Neuronal stem cell (in vitro differentiated cells): Measurements from ENCODE around the gene PFN3.

Experiments used
- DNase-seq: peaks from one replicate; pipeline ENCODE4 v3.0.0-alpha.2; 2013; ENCODE audit warnings: low spot score
- H2AFZ ChIP-seq: one replicate; pipeline ENCODE4 v1.6.1; 2013; ENCODE audit warnings: mild to moderate bottlenecking, low read length, inconsistent platforms
- H2AK5ac ChIP-seq: 2 replicates; pipeline ENCODE4 v1.6.1; 2013; ENCODE audit warnings: low read depth, mild to moderate bottlenecking, inconsistent platforms, low read length, moderate library complexity, mixed read lengths
- H2BK120ac ChIP-seq: 2 replicates; pipeline ENCODE4 v1.6.1; 2013; ENCODE audit warnings: low read depth, mild to moderate bottlenecking, inconsistent platforms, low read length, moderate library complexity, mixed read lengths
- H2BK12ac ChIP-seq: one replicate; pipeline ENCODE4 v1.6.1; 2013; ENCODE audit warnings: low read length, inconsistent platforms
- H2BK15ac ChIP-seq: 2 replicates; pipeline ENCODE4 v1.6.1; 2013; ENCODE audit warnings: mild to moderate bottlenecking, low read length, inconsistent platforms, mixed read lengths
- H2BK5ac ChIP-seq: one replicate; pipeline ENCODE4 v1.6.1; 2013; ENCODE audit warnings: inconsistent platforms, mild to moderate bottlenecking, low read length, moderate library complexity
- H3K14ac ChIP-seq: one replicate; pipeline ENCODE4 v1.6.1; 2013; ENCODE audit warnings: low read length, inconsistent platforms
- H3K18ac ChIP-seq: 2 replicates; pipeline ENCODE4 v1.6.1; 2013; ENCODE audit warnings: low read length, inconsistent platforms
- H3K23ac ChIP-seq: 2 replicates; pipeline ENCODE4 v1.6.1; 2013; ENCODE audit warnings: low read depth, mild to moderate bottlenecking, mixed read lengths, low read length, inconsistent platforms; ENCODE audit not compliant: poor library complexity
- H3K27ac ChIP-seq: replicated peaks from 3 replicates; pipeline ENCODE4 v1.5.1; 2013; ENCODE audit warnings: low read length, inconsistent platforms
- H3K27me3 ChIP-seq, 3 experiments: 2 replicates each; pipeline ENCODE4 v1.6.1; 2013; ENCODE audit warnings: low read length in 3 of 3, mild to moderate bottlenecking in 2 of 3, inconsistent platforms in 1 of 3, low read depth in 1 of 3, mixed read lengths in 1 of 3, moderate library complexity in 1 of 3; ENCODE audit not compliant: control insufficient read depth in 3 of 3, insufficient read depth in 3 of 3
- H3K36me3 ChIP-seq, 2 donors: replicated peaks in 1 of 2; 2 replicates each; pipeline ENCODE4 v1.6.1; 2013; ENCODE audit warnings: low read length in 2 of 2; ENCODE audit not compliant: control insufficient read depth in 2 of 2, insufficient read depth in 2 of 2
- H3K4ac ChIP-seq: 2 replicates; pipeline ENCODE4 v1.6.1; 2013; ENCODE audit warnings: inconsistent platforms, mild to moderate bottlenecking, low read length, moderate library complexity
- H3K4me1 ChIP-seq, 2 donors: 1 replicate in 1 of 2; 2 replicates in 1 of 2; pipeline ENCODE4 v1.6.1; 2013; ENCODE audit warnings: low read length in 2 of 2, low read depth in 1 of 2; ENCODE audit not compliant: control insufficient read depth in 2 of 2, insufficient read depth in 1 of 2
- H3K4me2 ChIP-seq: one replicate; pipeline ENCODE4 v1.6.1; 2013; ENCODE audit warnings: mild to moderate bottlenecking, low read length, inconsistent platforms; ENCODE audit not compliant: insufficient read depth, poor library complexity, severe bottlenecking
- H3K4me3 ChIP-seq, 2 donors: 2 replicates each; pipeline ENCODE4 v1.5.1; 2013; ENCODE audit warnings: low read length in 2 of 2, mild to moderate bottlenecking in 2 of 2, inconsistent platforms in 1 of 2, moderate library complexity in 1 of 2
- H3K79me1 ChIP-seq: one replicate; pipeline ENCODE4 v1.6.1; 2013; ENCODE audit warnings: low read depth, mild to moderate bottlenecking, inconsistent platforms, low read length, moderate library complexity
- H3K9ac ChIP-seq: one replicate; pipeline ENCODE4 v1.6.1; 2013; ENCODE audit warnings: mild to moderate bottlenecking, low read depth, low read length, inconsistent platforms; ENCODE audit not compliant: poor library complexity
- H3K9me3 ChIP-seq, 2 donors: replicated peaks in 1 of 2; 2 replicates each; pipeline versions ENCODE3 to v1.6.1; 2013; ENCODE audit warnings: low read length in 2 of 2, mild to moderate bottlenecking in 2 of 2, inconsistent platforms in 1 of 2, low read depth in 1 of 2, mixed read lengths in 1 of 2, moderate library complexity in 1 of 2; ENCODE audit not compliant: control insufficient read depth in 2 of 2, insufficient read depth in 1 of 2
- H4K8ac ChIP-seq: one replicate; pipeline ENCODE4 v1.6.1; 2013; ENCODE audit warnings: low read depth, mild to moderate bottlenecking, inconsistent platforms, low read length, moderate library complexity
- H4K91ac ChIP-seq: one replicate; pipeline ENCODE4 v1.6.1; 2013; ENCODE audit warnings: low read length, low read depth, mild to moderate bottlenecking, inconsistent platforms; ENCODE audit not compliant: poor library complexity
- WGBS, 2 donors: extraction: QIAGEN DNeasy Blood & Tissue Kit; methylation state at CpG; one replicate each; pipeline ENCODE4 v1.1.7; 2013; ENCODE audit warnings: missing lambda C conversion rate in 2 of 2, mixed read lengths in 1 of 2; ENCODE audit not compliant: insufficient read length in 2 of 2, insufficient replicate concordance in 1 of 2; ENCODE audit errors: extremely low coverage in 2 of 2; 5-methylcytosine and 5-hydroxymethylcytosine counted together

The PFN3 gene

DNA sequence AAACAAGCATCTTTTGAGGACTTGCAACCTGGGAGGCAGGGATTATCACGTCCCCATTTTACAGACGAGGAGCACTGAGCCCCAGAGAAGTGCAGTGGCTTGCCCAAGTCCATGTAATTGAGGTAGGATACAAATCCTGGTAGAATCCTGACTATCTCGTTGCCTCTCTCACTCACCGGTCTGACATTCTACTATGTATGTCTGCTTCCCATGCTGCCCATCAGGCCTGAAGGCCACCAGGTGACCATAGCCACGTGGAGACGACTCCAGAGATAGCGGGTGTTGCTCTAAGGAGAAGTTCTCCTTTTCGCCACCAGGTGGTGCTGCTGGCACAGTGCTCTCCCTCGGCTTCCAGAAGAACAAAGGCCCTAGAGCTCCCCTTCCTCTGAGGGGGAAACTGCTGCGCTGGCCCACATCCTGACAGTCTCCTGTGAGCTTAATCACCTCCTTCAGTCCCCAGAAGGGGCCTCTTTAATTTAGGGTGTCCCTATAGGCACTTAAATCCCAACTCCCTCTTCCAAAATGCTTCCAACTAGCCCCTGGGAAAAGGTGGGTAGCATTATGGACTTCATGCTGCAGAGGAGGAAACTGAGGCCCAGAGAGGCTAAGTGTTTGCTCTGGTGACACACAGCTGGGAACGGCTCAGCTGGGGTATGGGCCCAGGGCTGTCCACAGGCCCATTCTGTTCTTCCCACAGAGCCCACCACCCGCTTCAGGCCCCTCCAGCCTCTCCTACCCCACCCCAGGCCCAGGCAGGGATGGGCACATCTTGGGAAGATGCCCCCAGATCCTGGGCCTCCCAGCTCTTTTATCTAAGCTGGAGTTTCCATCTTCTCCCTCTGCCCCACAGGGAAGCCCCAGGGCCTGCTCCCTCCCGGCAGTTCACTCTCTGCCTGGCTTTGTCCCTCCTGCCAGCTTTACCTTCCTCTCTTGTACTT is 9.8 kb downstream of the PFN3 start:
- peak; percentile 87 for DNase-seq
- H2AK5ac ChIP-seq = peak overlapping the region; percentile 99
- no CpG with 5 or more reads among the region's 13 CpGs for WGBS, 2 donors

DNA sequence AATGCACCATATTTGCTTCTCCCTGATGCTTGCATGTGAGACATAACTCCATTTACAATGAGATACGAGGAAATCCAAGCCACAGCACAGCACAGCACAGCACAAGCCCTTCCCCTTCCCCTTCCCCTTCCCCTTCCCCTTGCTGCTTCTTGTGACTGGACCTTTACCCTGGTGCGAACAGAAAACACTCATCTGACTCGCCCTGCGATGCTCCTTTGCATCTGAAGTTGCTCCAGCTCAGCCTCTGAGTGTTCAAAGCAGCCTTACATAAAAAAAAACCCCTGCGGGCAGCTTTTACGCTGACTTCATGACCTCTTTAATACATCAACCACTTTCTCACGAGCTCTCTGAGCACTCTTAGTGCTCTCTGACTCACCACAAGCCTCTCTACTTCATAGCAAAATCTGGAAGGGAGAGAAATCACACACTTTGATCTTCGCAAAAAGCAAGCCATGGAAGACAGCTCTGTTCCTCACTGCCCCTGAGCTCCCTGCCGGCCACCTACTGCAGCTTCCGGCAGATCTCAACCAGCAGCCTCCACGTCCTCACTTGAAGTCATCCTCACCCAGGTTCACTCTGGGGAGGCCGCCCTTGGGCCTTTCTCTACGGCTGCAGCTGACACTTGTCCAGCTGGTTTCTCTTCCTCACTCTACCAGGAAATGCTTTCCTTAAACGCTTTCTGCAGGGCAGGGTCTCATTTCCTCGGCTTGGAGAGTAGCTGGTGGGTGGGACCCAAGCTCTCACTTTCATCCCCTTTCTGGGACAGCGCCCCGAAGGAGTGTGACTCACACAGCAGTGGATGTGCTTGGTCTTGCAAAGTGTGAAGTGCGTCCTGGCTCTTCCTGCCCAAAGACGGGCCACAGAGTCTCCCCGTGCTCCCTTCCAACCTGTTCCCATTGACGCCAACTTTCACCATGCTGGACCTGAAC is 11.0 kb downstream of the PFN3 start:
- no peak for DNase-seq
- H4K91ac ChIP-seq = no peak overlapping the region
- no peak overlapping the region for H3K4ac ChIP-seq
- no peak overlapping the region for H3K14ac ChIP-seq
- H2BK5ac ChIP-seq = no peak overlapping the region
- H3K9me3 ChIP-seq = no peaks in the 10 kb centered on the region
- peak overlapping the region; percentile 14 for H2BK15ac ChIP-seq
- H4K8ac ChIP-seq = no peak overlapping the region
- peak overlapping the region; percentile 33 for H2AK5ac ChIP-seq
- H3K9ac ChIP-seq = peak overlapping the region; percentile 7
- H3K4me1 ChIP-seq = peaks cover 2 to 14% of the 10 kb centered on the region in 2 donors
- peaks cover 0 to 59% (median 0%) of the 10 kb centered on the region in 3 experiments for H3K27me3 ChIP-seq
- no peaks in the 10 kb centered on the region for H3K36me3 ChIP-seq
- no CpG with 5 or more reads among the region's 21 CpGs for WGBS, 2 donors
- H3K4me3 ChIP-seq = no peak overlapping the region
- peak overlapping the region; percentile 89 for H2AFZ ChIP-seq
- no peak overlapping the region for H2BK12ac ChIP-seq
- no peak overlapping the region for H2BK120ac ChIP-seq
- H3K18ac ChIP-seq = no peak overlapping the region
- H3K79me1 ChIP-seq = no peaks in the 10 kb centered on the region
- no peak overlapping the region for H3K4me2 ChIP-seq
- H3K23ac ChIP-seq = no peak overlapping the region
- H3K27ac ChIP-seq = no peak overlapping the region

More for the DNA sequence above, 9.8 kb downstream of the PFN3 start:
- Histone ChIP-seq H2BK12ac (peak overlapping the region; percentile 2), H3K14ac (no peak overlapping the region), H3K36me3 (no peaks in the 10 kb centered on the region), H3K4me2 (no peak overlapping the region), H3K27ac (no peak overlapping the region), H3K9ac (no peak overlapping the region), H2AFZ (peak overlapping the region; percentile 87), H2BK15ac (peak overlapping the region; percentile 82), H2BK120ac (peak overlapping the region; percentile 21), H3K4me3 (no peak overlapping the region), H3K4me1 (peaks cover 2 to 14% of the 10 kb centered on the region in 2 donors), H3K23ac (no peak overlapping the region), H3K79me1 (no peaks in the 10 kb centered on the region), H2BK5ac (peak overlapping the region; percentile 54), H4K8ac (peak overlapping the region; percentile 7), H3K27me3 (peaks cover 0 to 47% (median 0%) of the 10 kb centered on the region in 3 experiments), H3K9me3 (no peaks in the 10 kb centered on the region), H4K91ac (no peak overlapping the region), H3K4ac (no peak overlapping the region), H3K18ac (peak overlapping the region; percentile 20)

DNA sequence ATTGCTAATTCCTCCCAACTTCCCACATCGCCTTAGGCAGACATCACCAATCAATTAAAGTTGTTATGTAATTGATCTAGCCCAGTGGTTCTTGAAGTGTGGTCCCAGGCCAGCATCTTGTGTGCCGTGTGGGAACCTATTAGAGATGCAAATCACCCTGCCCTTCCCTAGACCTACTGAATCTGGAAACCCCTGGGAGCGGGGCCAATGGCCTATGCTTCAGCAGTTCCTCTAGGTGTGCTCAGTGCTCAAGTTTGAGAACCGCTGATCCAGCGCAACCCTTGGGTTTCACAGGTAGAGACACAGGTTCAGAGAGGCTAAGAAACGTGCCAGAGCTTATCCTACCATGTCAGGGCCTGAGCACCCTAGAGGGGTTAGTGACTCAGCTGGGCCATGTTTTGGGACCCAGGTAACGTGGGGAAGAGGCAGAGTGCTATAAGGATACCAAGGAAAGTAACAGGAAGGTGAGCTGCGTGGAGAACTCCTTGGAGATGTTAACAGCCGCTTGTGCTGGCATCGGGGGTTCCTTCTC is 11.9 kb downstream of the PFN3 start:
- Histone ChIP-seq H3K14ac (no peak overlapping the region), H3K27ac (no peak overlapping the region), H2BK12ac (no peak overlapping the region), H3K9me3 (no peaks in the 10 kb centered on the region), H4K8ac (no peak overlapping the region), H2BK120ac (no peak overlapping the region), H3K27me3 (peaks cover 0 to 59% (median 0%) of the 10 kb centered on the region in 3 experiments), H2AK5ac (no peak overlapping the region), H2AFZ (peak overlapping the region; percentile 89), H3K4ac (no peak overlapping the region), H2BK5ac (no peak overlapping the region), H3K9ac (no peak overlapping the region), H3K79me1 (no peaks in the 10 kb centered on the region), H3K4me1 (peaks cover 2 to 14% of the 10 kb centered on the region in 2 donors), H3K23ac (no peak overlapping the region), H3K4me2 (no peak overlapping the region), H4K91ac (no peak overlapping the region), H2BK15ac (no peak overlapping the region), H3K36me3 (no peaks in the 10 kb centered on the region), H3K4me3 (no peak overlapping the region), H3K18ac (no peak overlapping the region)
- no CpG with 5 or more reads among the region's 10 CpGs for WGBS, 2 donors
- no peak for DNase-seq
